ENCODE data around the gene GDPD1.
"Not testable (repeated sequence)": the region's sequence is repeated elsewhere in the genome, so short reads cannot be mapped to it uniquely, and the experiment has no call there.

GDPD1 gene

DNA sequence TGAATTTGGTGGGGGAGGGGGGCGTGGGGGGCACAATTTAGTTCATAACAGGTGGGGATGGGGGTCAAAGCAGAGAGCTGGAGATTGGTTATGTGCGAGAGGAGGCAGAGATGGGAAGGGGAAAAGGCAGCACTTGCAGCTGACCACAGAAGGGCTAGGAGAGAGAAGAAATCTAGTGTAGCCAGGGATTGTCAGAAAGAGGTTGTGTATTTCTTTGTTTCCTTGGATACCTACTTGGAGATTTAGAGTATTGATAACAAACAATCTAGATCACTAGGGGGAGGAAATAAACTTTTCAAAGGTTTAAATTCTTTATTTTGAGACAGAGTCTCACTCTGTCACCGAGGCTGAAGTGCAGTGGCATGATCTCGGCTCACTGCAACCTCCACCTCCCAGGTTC, 64.0 kb downstream of the GDPD1 start:
- no peaks in the 10 kb centered on the region for H3K27me3 ChIP-seq (replicated peaks; ENCODE audit: control insufficient read depth, insufficient read depth, low read length)
- no peaks in the 10 kb centered on the region for H3K36me3 ChIP-seq (ENCODE audit: control insufficient read depth, insufficient read depth, low read length)
- TF ChIP-seq, protein P1, sequence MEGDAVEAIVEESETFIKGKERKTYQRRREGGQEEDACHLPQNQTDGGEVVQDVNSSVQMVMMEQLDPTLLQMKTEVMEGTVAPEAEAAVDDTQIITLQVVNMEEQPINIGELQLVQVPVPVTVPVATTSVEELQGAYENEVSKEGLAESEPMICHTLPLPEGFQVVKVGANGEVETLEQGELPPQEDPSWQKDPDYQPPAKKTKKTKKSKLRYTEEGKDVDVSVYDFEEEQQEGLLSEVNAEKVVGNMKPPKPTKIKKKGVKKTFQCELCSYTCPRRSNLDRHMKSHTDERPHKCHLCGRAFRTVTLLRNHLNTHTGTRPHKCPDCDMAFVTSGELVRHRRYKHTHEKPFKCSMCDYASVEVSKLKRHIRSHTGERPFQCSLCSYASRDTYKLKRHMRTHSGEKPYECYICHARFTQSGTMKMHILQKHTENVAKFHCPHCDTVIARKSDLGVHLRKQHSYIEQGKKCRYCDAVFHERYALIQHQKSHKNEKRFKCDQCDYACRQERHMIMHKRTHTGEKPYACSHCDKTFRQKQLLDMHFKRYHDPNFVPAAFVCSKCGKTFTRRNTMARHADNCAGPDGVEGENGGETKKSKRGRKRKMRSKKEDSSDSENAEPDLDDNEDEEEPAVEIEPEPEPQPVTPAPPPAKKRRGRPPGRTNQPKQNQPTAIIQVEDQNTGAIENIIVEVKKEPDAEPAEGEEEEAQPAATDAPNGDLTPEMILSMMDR (IDR thresholded peaks at IDR 0.05; ENCODE audit: insufficient read depth, low read length, poor library complexity, severe bottlenecking): no peak
- no peak for DNase-seq (ENCODE audit: extremely low read depth, insufficient read length)
- H3K4me3 ChIP-seq (replicated peaks; ENCODE audit: low read depth, low read length): no peak overlapping the region

DNA sequence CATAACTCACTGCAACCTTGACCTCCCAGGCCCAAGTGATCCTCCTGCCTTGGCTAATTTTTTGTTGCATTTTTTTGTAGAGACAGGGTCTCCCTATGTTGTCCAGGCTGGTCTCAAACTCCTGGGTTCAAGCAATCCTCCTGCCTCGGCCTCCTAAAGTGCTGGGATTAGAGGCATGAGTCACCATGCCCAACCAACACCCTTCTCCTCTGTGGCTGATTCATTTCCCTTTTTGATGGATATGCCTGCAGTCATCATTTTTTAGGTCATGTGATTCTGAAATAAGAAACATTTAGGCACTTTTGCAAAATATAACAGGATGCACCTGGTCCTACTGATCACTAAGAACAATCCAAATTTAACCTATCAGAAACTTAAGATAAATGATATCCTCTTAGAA, 67.1 kb downstream of the GDPD1 start:
- TF ChIP-seq, protein P1 (IDR thresholded peaks at IDR 0.05; ENCODE audit: insufficient read depth, low read length, poor library complexity, severe bottlenecking): no peak
- Histone ChIP-seq H3K4me3 (replicated peaks; ENCODE audit: low read depth, low read length) (no peak overlapping the region), H3K27me3 (replicated peaks; ENCODE audit: control insufficient read depth, insufficient read depth, low read length) (no peaks in the 10 kb centered on the region), H3K36me3 (ENCODE audit: control insufficient read depth, insufficient read depth, low read length) (no peaks in the 10 kb centered on the region)
- no peak for DNase-seq (ENCODE audit: extremely low read depth, insufficient read length)

DNA sequence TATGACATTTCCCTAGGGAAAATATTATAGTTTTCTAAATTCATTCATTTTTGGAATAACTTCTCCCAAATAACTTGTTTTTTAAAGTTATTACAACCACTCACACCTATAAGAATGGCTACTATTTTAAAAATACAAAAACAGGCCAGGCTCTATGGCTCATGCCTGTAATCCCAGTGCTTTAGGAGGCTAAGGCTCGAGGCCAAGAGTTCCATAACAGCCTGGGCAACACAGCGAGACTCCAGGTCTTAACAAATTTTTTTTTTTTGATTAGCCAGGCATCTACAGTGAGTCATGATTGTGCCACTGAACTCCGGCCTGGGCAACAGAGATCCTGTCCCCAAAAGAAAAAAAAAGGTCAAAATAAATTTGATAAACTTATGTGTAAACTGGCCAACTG, 67.6 kb downstream of the GDPD1 start:
- H3K27me3 ChIP-seq (replicated peaks; ENCODE audit: control insufficient read depth, insufficient read depth, low read length): no peaks in the 10 kb centered on the region
- no peaks in the 10 kb centered on the region for H3K36me3 ChIP-seq (ENCODE audit: control insufficient read depth, insufficient read depth, low read length)
- DNase-seq (ENCODE audit: extremely low read depth, insufficient read length): no peak
- no peak overlapping the region for H3K4me3 ChIP-seq (replicated peaks; ENCODE audit: low read depth, low read length)
- TF ChIP-seq, protein P1 (IDR thresholded peaks at IDR 0.05; ENCODE audit: insufficient read depth, low read length, poor library complexity, severe bottlenecking): no peak

DNA sequence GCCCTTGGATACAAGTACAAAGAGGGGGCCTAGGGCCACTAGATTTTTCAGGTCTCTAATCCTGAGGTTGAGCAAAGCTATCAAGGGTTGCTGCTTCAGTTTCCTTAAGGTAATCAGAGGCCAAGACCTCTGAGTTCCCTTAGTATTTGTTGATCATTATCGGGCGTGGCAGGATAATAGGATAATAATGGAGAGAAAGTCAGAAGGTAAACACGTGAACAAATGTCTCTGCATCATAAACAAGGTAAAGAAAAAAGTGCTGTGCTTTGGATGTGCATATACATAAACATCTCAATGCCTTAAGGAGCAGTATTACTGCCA, 69.6 kb downstream of the GDPD1 start:
- Histone ChIP-seq H3K27me3 (replicated peaks; ENCODE audit: control insufficient read depth, insufficient read depth, low read length) (no peaks in the 10 kb centered on the region), H3K4me3 (replicated peaks; ENCODE audit: low read depth, low read length) (no peak overlapping the region), H3K36me3 (ENCODE audit: control insufficient read depth, insufficient read depth, low read length) (no peaks in the 10 kb centered on the region)
- TF ChIP-seq, protein P1 (IDR thresholded peaks at IDR 0.05; ENCODE audit: insufficient read depth, low read length, poor library complexity, severe bottlenecking): no peak
- no peak for DNase-seq (ENCODE audit: extremely low read depth, insufficient read length)

DNA sequence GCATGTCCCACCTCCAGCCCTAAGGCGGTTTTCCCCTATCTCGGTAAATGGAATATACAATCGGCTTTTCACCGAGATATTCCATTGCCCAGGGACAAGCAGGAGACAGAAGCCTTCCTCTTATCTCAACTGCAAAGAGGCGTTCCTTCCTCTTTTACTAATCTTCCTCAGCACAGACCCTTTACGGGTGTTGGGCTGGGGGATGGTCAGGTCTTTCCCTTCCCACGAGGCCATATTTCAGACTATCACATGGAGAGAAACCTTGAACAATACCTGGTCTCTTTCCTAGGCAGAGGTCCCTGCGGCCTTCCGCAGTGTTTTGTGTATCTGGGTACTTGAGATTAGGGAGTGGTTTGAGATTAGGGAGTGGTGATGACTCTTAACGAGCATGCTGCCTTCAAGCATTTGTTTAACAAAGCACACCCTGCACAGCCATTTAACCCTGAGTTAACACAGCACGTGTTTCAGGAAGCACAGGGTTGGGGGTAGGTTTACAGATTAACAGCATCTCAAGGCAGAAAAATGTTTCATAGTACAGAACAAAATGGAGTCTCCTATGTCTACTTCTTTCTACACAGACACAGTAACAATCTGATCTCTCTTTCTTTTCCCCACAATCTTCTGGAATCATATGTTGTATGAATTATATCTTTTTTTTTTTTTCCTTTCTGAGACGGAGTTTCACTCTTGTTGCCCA, 70.1 kb downstream of the GDPD1 start:
- not testable (repeated sequence) for H3K27me3 ChIP-seq (replicated peaks; ENCODE audit: control insufficient read depth, insufficient read depth, low read length); DNase-seq (ENCODE audit: extremely low read depth, insufficient read length); H3K36me3 ChIP-seq (ENCODE audit: control insufficient read depth, insufficient read depth, low read length); H3K4me3 ChIP-seq (replicated peaks; ENCODE audit: low read depth, low read length)

DNA sequence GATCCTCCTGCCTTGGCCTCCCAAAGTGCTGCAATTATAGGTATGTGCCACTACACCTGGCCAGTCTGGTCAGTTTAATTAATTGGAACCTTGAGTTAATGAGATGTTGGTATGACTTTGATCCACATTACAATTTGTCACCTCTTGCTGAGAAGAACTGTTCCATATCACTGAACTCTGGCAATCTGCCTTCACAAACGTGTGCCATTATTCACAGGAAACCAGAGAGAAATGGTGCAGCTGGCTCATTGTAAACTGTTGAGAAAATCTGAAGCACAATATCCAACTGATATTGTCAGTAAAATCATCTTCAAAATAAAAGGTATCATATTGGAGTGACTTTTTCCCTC, 71.8 kb downstream of the GDPD1 start:
- Histone ChIP-seq H3K4me3 (replicated peaks; ENCODE audit: low read depth, low read length) (no peak overlapping the region), H3K27me3 (replicated peaks; ENCODE audit: control insufficient read depth, insufficient read depth, low read length) (no peaks in the 10 kb centered on the region), H3K36me3 (ENCODE audit: control insufficient read depth, insufficient read depth, low read length) (no peaks in the 10 kb centered on the region)
- TF ChIP-seq, protein P1 (IDR thresholded peaks at IDR 0.05; ENCODE audit: insufficient read depth, low read length, poor library complexity, severe bottlenecking): no peak
- DNase-seq (ENCODE audit: extremely low read depth, insufficient read length): no peak

Measured in GM06990 (cell line).